Thyroid gland (tissue), 4 donors: ENCODE data around the gene MIXL1. TPM values are rescaled to one million over a fixed set of nuclear protein-coding genes. Genes with fewer than 3 reads are reported as not detected.
A peak's percentile ranks its signal among the peaks of the same experiment; 100 is the strongest.

Source experiments
- DNase-seq, 2 donors: peaks; one replicate each; pipeline ENCODE4 v3.0.0-alpha.2; 2019
- H3K27ac ChIP-seq, 3 donors: fragments of 200-600 bp; sonication (generic); 1 replicate in 2 of 3; 2 replicates in 1 of 3; pipeline ENCODE4 v1.5.1; 2016 to 2019; ENCODE audit warnings: mild to moderate bottlenecking in 1 of 3, moderate library complexity in 1 of 3
- H3K27me3 ChIP-seq: fragments of 200-600 bp; sonication (generic); one replicate; pipeline ENCODE4 v1.5.1; 2019
- H3K36me3 ChIP-seq, 2 donors: fragments of 200-600 bp; sonication (generic); one replicate each; pipeline ENCODE4 v1.5.1; 2016 to 2019
- H3K4me1 ChIP-seq, 2 donors: fragments of 200-600 bp; sonication (generic); one replicate each; pipeline ENCODE4 v1.5.1; 2017 to 2019
- H3K4me3 ChIP-seq, 3 donors: fragments of 200-600 bp; sonication (generic); replicated peaks in 1 of 3; 1 replicate in 2 of 3; 2 replicates in 1 of 3; pipeline ENCODE4 v1.5.1; 2016; ENCODE audit warnings: mild to moderate bottlenecking in 1 of 3
- H3K9me3 ChIP-seq: fragments of 200-600 bp; sonication (generic); one replicate; pipeline ENCODE4 v1.5.1; 2017
- CTCF ChIP-seq, 6 experiments: fragments of 200-600 bp in 3 of 6; fragments of 450-650 bp in 3 of 6; sonication (generic) in 3 of 6; IDR thresholded peaks; one replicate each; pipeline ENCODE4 v1.5.1; 2016 to 2019; ENCODE audit warnings: antibody characterized with exemption in 6 of 6, mild to moderate bottlenecking in 2 of 6, inconsistent platforms in 1 of 6, moderate library complexity in 1 of 6
- POLR2A ChIP-seq, 2 donors: fragments of 450-650 bp; IDR thresholded peaks; one replicate each; pipeline ENCODE4 v1.6.1; 2017; ENCODE audit warnings: antibody characterized with exemption in 2 of 2, mild to moderate bottlenecking in 2 of 2, moderate library complexity in 1 of 2
- WGBS, 2 donors: methylation state at CpG; one replicate each; pipeline ENCODE4 v1.1.5; 2017; 5-methylcytosine and 5-hydroxymethylcytosine counted together
- intact Hi-C: fragments of 100-400 bp; cut with DNase I; formaldehyde crosslinking; loops from one replicate; pipeline ENCODE4 v1.15.1; 2023
- total RNA-seq, 4 donors: library from RNA; depleted of rRNA; stranded (reverse); fragments of >200 nt; gene quantifications; one replicate each; pipeline ENCODE4 v1.2.3, GENCODE V29; 2016

Gene MIXL1
- total RNA-seq, 4 donors from 2014 or later = not detected

- no peaks in the 10 kb centered on the region for H3K36me3 ChIP-seq
- DNase-seq = no peak
- H3K9me3 ChIP-seq = no peaks in the 10 kb centered on the region
- 94 to 95% methylated on average over 10 of the region's 10 CpGs for WGBS, 2 donors
- intact Hi-C loops = no loop called here
- no peaks in the 10 kb centered on the region for H3K27me3 ChIP-seq
- TF ChIP-seq POLR2A (IDR thresholded peaks at IDR 0.05) = no peak
- TF ChIP-seq CTCF (IDR thresholded peaks at IDR 0.05) = no peak
- H3K4me1 ChIP-seq = peaks cover 3 to 7% of the 10 kb centered on the region in 2 donors
- H3K4me3 ChIP-seq = no peak overlapping the region
- no peak overlapping the region for H3K27ac ChIP-seq
These were observed 778 bp upstream of the MIXL1 start for GRCh38 chr1:226222686-226223085.

- peak; percentile 20 for DNase-seq
- peak overlapping the region in 1 of 3 donors; percentile 20 for H3K4me3 ChIP-seq
- H3K27ac ChIP-seq = no peak overlapping the region
- WGBS, 2 donors = 0 to 4% methylated on average over 11 to 17 of the region's 55 CpGs
- H3K4me1 ChIP-seq = peaks cover 3 to 7% of the 10 kb centered on the region in 2 donors
- H3K9me3 ChIP-seq = no peaks in the 10 kb centered on the region
- H3K27me3 ChIP-seq = no peaks in the 10 kb centered on the region
- TF ChIP-seq POLR2A (IDR thresholded peaks at IDR 0.05) = no peak
- no peak for TF ChIP-seq CTCF (IDR thresholded peaks at IDR 0.05)
- no peaks in the 10 kb centered on the region for H3K36me3 ChIP-seq
- intact Hi-C loops = no loop called here
These were observed 351 bp downstream of the MIXL1 start for GRCh38 chr1:226223786-226224244.

DNA sequence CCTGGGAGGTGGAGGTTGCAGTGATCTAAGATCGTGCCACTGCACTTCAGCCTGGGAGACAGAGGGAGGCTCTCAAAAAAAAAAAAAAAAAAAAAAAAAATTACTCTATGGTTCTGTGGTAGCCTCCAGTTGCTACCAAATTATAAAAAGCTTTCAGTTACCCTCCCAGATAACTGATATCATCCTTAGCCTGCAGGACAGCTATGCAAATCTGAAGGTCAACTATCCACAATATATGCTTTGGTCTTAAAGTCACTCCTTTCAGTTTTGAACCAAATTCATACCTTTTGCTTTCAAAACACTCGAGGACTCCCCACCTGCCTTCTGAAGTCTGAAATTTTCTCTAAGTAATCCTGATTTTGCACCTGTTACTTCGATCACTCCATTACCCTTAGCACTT lies 3.1 kb downstream of the MIXL1 start:
- H3K4me3 ChIP-seq = no peak overlapping the region
- intact Hi-C loops = no loop called here
- H3K36me3 ChIP-seq = no peaks in the 10 kb centered on the region
- 92 to 94% methylated on average over 3 of the region's 3 CpGs for WGBS, 2 donors
- no peak overlapping the region for H3K27ac ChIP-seq
- no peaks in the 10 kb centered on the region for H3K9me3 ChIP-seq
- no peaks in the 10 kb centered on the region for H3K27me3 ChIP-seq
- DNase-seq = no peak
- TF ChIP-seq CTCF (IDR thresholded peaks at IDR 0.05) (no peak), POLR2A (IDR thresholded peaks at IDR 0.05) (no peak)
- peaks cover 3 to 7% of the 10 kb centered on the region in 2 donors for H3K4me1 ChIP-seq

GRCh38 chr1:226233293-226233692 lies 9.8 kb downstream of the MIXL1 start:
- Histone ChIP-seq H3K27ac (no peak overlapping the region), H3K36me3 (no peaks in the 10 kb centered on the region), H3K4me1 (no peaks in the 10 kb centered on the region), H3K9me3 (no peaks in the 10 kb centered on the region), H3K4me3 (no peak overlapping the region), H3K27me3 (no peaks in the 10 kb centered on the region)
- no peak for TF ChIP-seq POLR2A (IDR thresholded peaks at IDR 0.05)
- intact Hi-C loops = no loop called here
- DNase-seq = no peak
- WGBS, 2 donors = 88 to 90% methylated on average over 6 of the region's 6 CpGs

GRCh38 chr1:226233806-226234205 lies 10.3 kb downstream of the MIXL1 start:
- no peaks in the 10 kb centered on the region for H3K27me3 ChIP-seq
- no peak overlapping the region for H3K4me3 ChIP-seq
- DNase-seq = no peak
- H3K36me3 ChIP-seq = no peaks in the 10 kb centered on the region
- H3K27ac ChIP-seq = no peak overlapping the region
- no peaks in the 10 kb centered on the region for H3K4me1 ChIP-seq
- 94 to 97% methylated on average over 3 of the region's 3 CpGs for WGBS, 2 donors
- intact Hi-C loops = no loop called here
- no peaks in the 10 kb centered on the region for H3K9me3 ChIP-seq
- TF ChIP-seq CTCF (IDR thresholded peaks at IDR 0.05) = no peak
- TF ChIP-seq POLR2A (IDR thresholded peaks at IDR 0.05) = no peak

DNA sequence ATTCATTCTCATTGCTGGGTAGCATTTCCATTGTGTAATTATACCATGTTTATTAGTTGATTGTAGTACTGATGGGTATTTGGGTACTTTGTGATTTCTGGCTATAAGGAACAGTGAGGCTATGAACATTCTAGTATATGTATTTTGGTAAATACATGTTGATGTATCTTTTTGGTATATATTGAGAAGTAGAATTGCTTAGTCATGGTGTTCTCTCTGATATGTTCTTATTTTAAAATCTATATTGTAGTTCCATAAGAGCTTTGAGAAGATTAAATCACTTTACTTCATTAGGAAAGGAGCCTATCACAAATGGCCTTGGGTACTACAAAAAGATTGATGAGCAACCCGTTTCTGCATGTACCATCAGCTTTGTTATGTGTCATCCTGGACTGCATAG lies 13.4 kb downstream of the MIXL1 start:
- H3K27ac ChIP-seq = no peak overlapping the region
- DNase-seq = no peak
- H3K36me3 ChIP-seq = no peaks in the 10 kb centered on the region
- 94 to 100% methylated on average over 1 of the region's 1 CpG for WGBS, 2 donors
- H3K4me1 ChIP-seq = no peaks in the 10 kb centered on the region
- H3K27me3 ChIP-seq = no peaks in the 10 kb centered on the region
- no peak overlapping the region for H3K4me3 ChIP-seq
- intact Hi-C loops = no loop called here
- no peaks in the 10 kb centered on the region for H3K9me3 ChIP-seq
- TF ChIP-seq POLR2A (IDR thresholded peaks at IDR 0.05) (no peak), CTCF (IDR thresholded peaks at IDR 0.05) (no peak)
